ENCODE measurements around the gene NFE2L3. TPM values are rescaled to one million over a fixed set of nuclear protein-coding genes. Genes with fewer than 3 reads are reported as not detected.
A peak's percentile ranks its signal among the peaks of the same experiment; 100 is the strongest.
"Not testable (repeated sequence)": the region's sequence is repeated elsewhere in the genome, so short reads cannot be mapped to it uniquely, and the experiment has no call there.

Gene NFE2L3
- total RNA-seq, 6 donors from 2014 or later: 5.5 to 13.8 (median 7.0) TPM

- peaks cover 69 to 96% (median 75%) of the 10 kb centered on the region in 4 donors for H3K36me3 ChIP-seq
- peaks cover 56 to 79% (median 67%) of the 10 kb centered on the region in 4 donors for H3K4me1 ChIP-seq
- 64 to 65% methylated on average over 8 of the region's 8 CpGs for WGBS, 2 donors
- H3K27me3 ChIP-seq: no peaks in the 10 kb centered on the region
- peak overlapping the region in 1 of 4 donors; percentile 1 for H3K4me3 ChIP-seq
- H3K9me3 ChIP-seq: no peaks in the 10 kb centered on the region
- DNase-seq (no peak), ATAC-seq (ENCODE audit: low FRiP score in 2 of 2) (peak in 1 of 2 donors; percentile 57)
- H3K27ac ChIP-seq: peak overlapping the region in 3 of 4 donors; percentile 9 to 24 (median 11)
- TF ChIP-seq POLR2AphosphoS5 (IDR thresholded peaks at IDR 0.05) (no peak), CTCF (IDR thresholded peaks at IDR 0.05) (no peak), EP300 (IDR thresholded peaks at IDR 0.05) (no peak), POLR2A (IDR thresholded peaks at IDR 0.05) (no peak)
Measured at GRCh38 chr7:26193432-26194207, 41.6 kb downstream of the NFE2L3 start.

- DNase-seq; H3K9me3 ChIP-seq; H3K4me3 ChIP-seq; ATAC-seq (ENCODE audit: low FRiP score in 2 of 2); H3K27me3 ChIP-seq: not testable (repeated sequence)
- Histone ChIP-seq H3K4me1 (peaks cover 56 to 79% (median 63%) of the 10 kb centered on the region in 4 donors), H3K36me3 (peaks cover 59 to 90% (median 66%) of the 10 kb centered on the region in 4 donors), H3K27ac (peak overlapping the region in 2 of 4 donors; percentile 11 to 24)
- WGBS, 2 donors: 57 to 62% methylated on average over 11 of the region's 11 CpGs
Measured at GRCh38 chr7:26194764-26195163, 42.8 kb downstream of the NFE2L3 start.

- H3K9me3 ChIP-seq: no peaks in the 10 kb centered on the region
- DNase-seq (no peak), ATAC-seq (ENCODE audit: low FRiP score in 2 of 2) (no peak)
- H3K36me3 ChIP-seq: peaks cover 57 to 86% (median 62%) of the 10 kb centered on the region in 4 donors
- peaks cover 56 to 79% (median 63%) of the 10 kb centered on the region in 4 donors for H3K4me1 ChIP-seq
- no peak overlapping the region for H3K27ac ChIP-seq
- H3K27me3 ChIP-seq: no peaks in the 10 kb centered on the region
- TF ChIP-seq CTCF (IDR thresholded peaks at IDR 0.05) (no peak), EP300 (IDR thresholded peaks at IDR 0.05) (no peak), POLR2A (IDR thresholded peaks at IDR 0.05) (no peak), POLR2AphosphoS5 (IDR thresholded peaks at IDR 0.05) (no peak)
- 76 to 77% methylated on average over 5 of the region's 5 CpGs for WGBS, 2 donors
- no peak overlapping the region for H3K4me3 ChIP-seq
Measured at GRCh38 chr7:26195182-26195581, 43.2 kb downstream of the NFE2L3 start.

- H3K36me3 ChIP-seq: peaks cover 49 to 77% (median 53%) of the 10 kb centered on the region in 4 donors
- DNase-seq (no peak), ATAC-seq (ENCODE audit: low FRiP score in 2 of 2) (no peak)
- 44 to 49% methylated on average over 10 of the region's 10 CpGs for WGBS, 2 donors
- no peak for TF ChIP-seq POLR2A (IDR thresholded peaks at IDR 0.05)
- no peak for TF ChIP-seq CTCF (IDR thresholded peaks at IDR 0.05)
- no peak for TF ChIP-seq EP300 (IDR thresholded peaks at IDR 0.05)
- TF ChIP-seq POLR2AphosphoS5 (IDR thresholded peaks at IDR 0.05): no peak
- no peaks in the 10 kb centered on the region for H3K9me3 ChIP-seq
- H3K4me1 ChIP-seq: peaks cover 56 to 70% (median 63%) of the 10 kb centered on the region in 4 donors
- no peaks in the 10 kb centered on the region for H3K27me3 ChIP-seq
- H3K27ac ChIP-seq: peak overlapping the region in 2 of 4 donors; percentile 67 to 100
- peak overlapping the region in 1 of 4 donors; percentile 16 for H3K4me3 ChIP-seq
Measured at GRCh38 chr7:26195867-26196657, 44.1 kb downstream of the NFE2L3 start.

All from upper lobe of left lung (tissue), 6 donors.